Measurements from ENCODE around the gene LAMC2.

LAMC2 gene

DNA sequence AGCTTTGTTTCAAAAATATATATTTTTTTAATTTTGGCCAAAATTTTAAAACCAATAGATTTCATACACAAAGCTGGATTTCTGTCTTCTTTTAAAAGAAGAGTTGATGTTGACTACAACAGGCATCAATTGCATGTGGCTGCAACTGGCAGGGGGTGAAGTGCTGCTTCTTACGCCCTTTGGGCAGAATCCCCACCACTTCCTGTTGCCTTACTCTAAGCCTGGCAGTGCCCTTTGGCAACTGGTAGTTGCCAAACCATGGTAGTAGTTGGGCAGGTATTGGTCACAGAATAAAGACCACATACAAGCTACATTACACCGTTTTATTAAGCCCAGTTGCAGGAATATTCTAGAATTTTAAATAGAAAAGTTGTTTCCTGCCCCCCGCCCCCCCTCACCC, 17.0 kb downstream of the LAMC2 start:
- Histone ChIP-seq H3K18ac (ENCODE audit: low read length) (no peak overlapping the region), H3K79me1 (ENCODE audit: low read depth, low read length) (no peaks in the 10 kb centered on the region), H3K4ac (ENCODE audit: low read length) (no peak overlapping the region), H2AK5ac (ENCODE audit: low read depth, low read length) (no peak overlapping the region), H2AFZ (ENCODE audit: low read length) (no peak overlapping the region), H2BK5ac (ENCODE audit: low read length) (no peak overlapping the region), H3K23ac (ENCODE audit: low read depth, low read length, poor library complexity) (no peak overlapping the region), H3K4me1 (ENCODE audit: control insufficient read depth in 2 of 2, insufficient read depth in 1 of 2, low read depth in 1 of 2, low read length in 2 of 2) (peaks cover 0 to 7% of the 10 kb centered on the region in 2 donors), H3K27me3 (ENCODE audit: control insufficient read depth in 3 of 3, insufficient read depth in 3 of 3, low read depth in 1 of 3, low read length in 3 of 3) (no peaks in the 10 kb centered on the region), H3K9ac (ENCODE audit: low read depth, low read length, poor library complexity) (no peak overlapping the region), H4K8ac (ENCODE audit: low read depth, low read length) (no peak overlapping the region), H3K14ac (ENCODE audit: low read length) (no peak overlapping the region), H2BK15ac (ENCODE audit: low read length) (no peak overlapping the region), H2BK12ac (ENCODE audit: low read length) (no peak overlapping the region), H3K9me3 (replicated peaks in 1 of 2; ENCODE audit: control insufficient read depth in 2 of 2, insufficient read depth in 1 of 2, low read depth in 1 of 2, low read length in 2 of 2) (no peaks in the 10 kb centered on the region), H3K4me2 (ENCODE audit: insufficient read depth, low read length, poor library complexity, severe bottlenecking) (no peak overlapping the region), H4K91ac (ENCODE audit: low read depth, low read length, poor library complexity) (no peak overlapping the region), H3K27ac (replicated peaks; ENCODE audit: low read length) (no peak overlapping the region), H3K4me3 (ENCODE audit: low read length in 2 of 2) (no peak overlapping the region), H2BK120ac (ENCODE audit: low read depth, low read length) (no peak overlapping the region), H3K36me3 (replicated peaks in 1 of 2; ENCODE audit: control insufficient read depth in 2 of 2, insufficient read depth in 2 of 2, low read length in 2 of 2) (no peaks in the 10 kb centered on the region)
- DNase-seq (ENCODE audit: low spot score) = no peak
- no CpG with 5 or more reads among the region's 3 CpGs for WGBS, 2 donors (ENCODE audit: extremely low coverage in 2 of 2, insufficient read length in 2 of 2, insufficient replicate concordance in 1 of 2)

DNA sequence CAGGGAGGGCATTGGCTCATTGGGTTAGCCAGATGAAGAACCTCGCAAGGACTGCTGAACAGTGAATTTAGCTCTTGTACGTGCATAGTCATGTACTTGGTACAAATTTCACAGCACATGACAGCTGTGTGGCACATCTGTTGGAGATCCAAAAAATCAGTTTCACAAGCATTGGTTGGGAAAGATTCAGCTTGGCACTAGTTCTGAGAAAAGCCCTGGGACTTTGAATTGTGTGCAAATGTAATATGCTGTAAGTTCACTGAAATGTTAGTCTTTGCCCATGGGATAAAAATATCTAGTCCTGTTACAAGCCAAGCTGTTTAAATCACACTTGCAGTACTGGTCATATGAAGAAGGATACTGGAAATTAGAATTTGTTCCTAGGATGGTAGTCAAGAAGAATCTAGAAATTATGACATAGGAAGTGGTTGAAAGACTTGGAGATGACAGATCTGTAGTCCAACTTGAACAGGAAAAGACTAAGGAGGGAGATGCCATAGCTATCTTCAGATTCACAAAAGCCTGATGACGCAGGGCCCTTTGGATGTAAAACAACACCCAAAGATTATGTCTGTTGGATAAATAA, 19.2 kb downstream of the LAMC2 start:
- WGBS, 2 donors (ENCODE audit: extremely low coverage in 2 of 2, insufficient read length in 2 of 2, insufficient replicate concordance in 1 of 2) = no CpG with 5 or more reads among the region's 3 CpGs
- Histone ChIP-seq H3K36me3 (replicated peaks in 1 of 2; ENCODE audit: control insufficient read depth in 2 of 2, insufficient read depth in 2 of 2, low read length in 2 of 2) (no peaks in the 10 kb centered on the region), H3K23ac (ENCODE audit: low read depth, low read length, poor library complexity) (no peak overlapping the region), H3K9ac (ENCODE audit: low read depth, low read length, poor library complexity) (no peak overlapping the region), H2BK120ac (ENCODE audit: low read depth, low read length) (no peak overlapping the region), H3K9me3 (replicated peaks in 1 of 2; ENCODE audit: control insufficient read depth in 2 of 2, insufficient read depth in 1 of 2, low read depth in 1 of 2, low read length in 2 of 2) (no peaks in the 10 kb centered on the region), H3K4me3 (ENCODE audit: low read length in 2 of 2) (no peak overlapping the region), H3K14ac (ENCODE audit: low read length) (no peak overlapping the region), H2BK5ac (ENCODE audit: low read length) (no peak overlapping the region), H3K4me1 (ENCODE audit: control insufficient read depth in 2 of 2, insufficient read depth in 1 of 2, low read depth in 1 of 2, low read length in 2 of 2) (peaks cover 0 to 4% of the 10 kb centered on the region in 2 donors), H2AK5ac (ENCODE audit: low read depth, low read length) (no peak overlapping the region), H2BK12ac (ENCODE audit: low read length) (no peak overlapping the region), H2AFZ (ENCODE audit: low read length) (no peak overlapping the region), H3K18ac (ENCODE audit: low read length) (no peak overlapping the region), H3K4me2 (ENCODE audit: insufficient read depth, low read length, poor library complexity, severe bottlenecking) (no peak overlapping the region), H2BK15ac (ENCODE audit: low read length) (no peak overlapping the region), H3K4ac (ENCODE audit: low read length) (no peak overlapping the region), H3K27me3 (ENCODE audit: control insufficient read depth in 3 of 3, insufficient read depth in 3 of 3, low read depth in 1 of 3, low read length in 3 of 3) (no peaks in the 10 kb centered on the region), H4K91ac (ENCODE audit: low read depth, low read length, poor library complexity) (no peak overlapping the region), H3K27ac (replicated peaks; ENCODE audit: low read length) (no peak overlapping the region), H3K79me1 (ENCODE audit: low read depth, low read length) (no peaks in the 10 kb centered on the region), H4K8ac (ENCODE audit: low read depth, low read length) (no peak overlapping the region)
- no peak for DNase-seq (ENCODE audit: low spot score)

DNA sequence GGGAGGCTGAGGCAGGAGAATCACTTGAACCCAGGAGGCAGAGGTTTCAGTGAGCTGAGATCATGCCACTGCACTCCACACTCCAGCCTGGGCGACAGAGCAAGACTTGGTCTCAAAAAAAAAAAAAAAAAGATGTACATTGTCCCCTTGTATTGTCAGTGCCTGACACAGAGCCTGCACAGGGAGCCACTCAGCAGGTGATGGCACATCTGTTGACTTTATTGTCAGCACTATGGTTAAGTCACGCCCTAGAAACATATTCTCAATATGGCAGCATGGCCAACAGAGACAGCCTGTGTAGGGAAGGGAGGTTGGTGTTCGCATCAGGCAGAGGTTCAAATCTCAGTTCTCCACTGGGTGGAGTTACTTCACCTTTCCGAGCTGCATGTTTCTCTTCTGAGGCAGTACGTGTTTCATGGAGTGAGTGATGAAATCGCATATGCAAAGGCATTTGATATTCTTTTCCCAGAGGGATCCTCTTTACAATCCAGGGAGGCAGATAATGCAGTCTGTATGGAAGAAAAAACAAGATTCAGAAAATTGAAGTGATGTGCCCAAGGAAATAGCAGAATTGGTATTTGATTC, 20.6 kb downstream of the LAMC2 start:
- no peak overlapping the region for H3K14ac ChIP-seq (ENCODE audit: low read length)
- H4K91ac ChIP-seq (ENCODE audit: low read depth, low read length, poor library complexity) = no peak overlapping the region
- H3K18ac ChIP-seq (ENCODE audit: low read length) = no peak overlapping the region
- no peak overlapping the region for H3K27ac ChIP-seq (replicated peaks; ENCODE audit: low read length)
- H2AK5ac ChIP-seq (ENCODE audit: low read depth, low read length) = no peak overlapping the region
- no peak overlapping the region for H2BK15ac ChIP-seq (ENCODE audit: low read length)
- DNase-seq (ENCODE audit: low spot score) = no peak
- WGBS, 2 donors (ENCODE audit: extremely low coverage in 2 of 2, insufficient read length in 2 of 2, insufficient replicate concordance in 1 of 2) = no CpG with 5 or more reads among the region's 6 CpGs
- no peak overlapping the region for H4K8ac ChIP-seq (ENCODE audit: low read depth, low read length)
- no peak overlapping the region for H2BK120ac ChIP-seq (ENCODE audit: low read depth, low read length)
- no peak overlapping the region for H3K9ac ChIP-seq (ENCODE audit: low read depth, low read length, poor library complexity)
- H3K36me3 ChIP-seq (replicated peaks in 1 of 2; ENCODE audit: control insufficient read depth in 2 of 2, insufficient read depth in 2 of 2, low read length in 2 of 2) = no peaks in the 10 kb centered on the region
- H3K4ac ChIP-seq (ENCODE audit: low read length) = no peak overlapping the region
- no peak overlapping the region for H3K4me3 ChIP-seq (ENCODE audit: low read length in 2 of 2)
- H2AFZ ChIP-seq (ENCODE audit: low read length) = no peak overlapping the region
- H3K79me1 ChIP-seq (ENCODE audit: low read depth, low read length) = no peaks in the 10 kb centered on the region
- no peaks in the 10 kb centered on the region for H3K9me3 ChIP-seq (replicated peaks in 1 of 2; ENCODE audit: control insufficient read depth in 2 of 2, insufficient read depth in 1 of 2, low read depth in 1 of 2, low read length in 2 of 2)
- H3K23ac ChIP-seq (ENCODE audit: low read depth, low read length, poor library complexity) = no peak overlapping the region
- no peaks in the 10 kb centered on the region for H3K4me1 ChIP-seq (ENCODE audit: control insufficient read depth in 2 of 2, insufficient read depth in 1 of 2, low read depth in 1 of 2, low read length in 2 of 2)
- no peak overlapping the region for H2BK5ac ChIP-seq (ENCODE audit: low read length)
- H3K4me2 ChIP-seq (ENCODE audit: insufficient read depth, low read length, poor library complexity, severe bottlenecking) = no peak overlapping the region
- no peak overlapping the region for H2BK12ac ChIP-seq (ENCODE audit: low read length)
- H3K27me3 ChIP-seq (ENCODE audit: control insufficient read depth in 3 of 3, insufficient read depth in 3 of 3, low read depth in 1 of 3, low read length in 3 of 3) = no peaks in the 10 kb centered on the region

DNA sequence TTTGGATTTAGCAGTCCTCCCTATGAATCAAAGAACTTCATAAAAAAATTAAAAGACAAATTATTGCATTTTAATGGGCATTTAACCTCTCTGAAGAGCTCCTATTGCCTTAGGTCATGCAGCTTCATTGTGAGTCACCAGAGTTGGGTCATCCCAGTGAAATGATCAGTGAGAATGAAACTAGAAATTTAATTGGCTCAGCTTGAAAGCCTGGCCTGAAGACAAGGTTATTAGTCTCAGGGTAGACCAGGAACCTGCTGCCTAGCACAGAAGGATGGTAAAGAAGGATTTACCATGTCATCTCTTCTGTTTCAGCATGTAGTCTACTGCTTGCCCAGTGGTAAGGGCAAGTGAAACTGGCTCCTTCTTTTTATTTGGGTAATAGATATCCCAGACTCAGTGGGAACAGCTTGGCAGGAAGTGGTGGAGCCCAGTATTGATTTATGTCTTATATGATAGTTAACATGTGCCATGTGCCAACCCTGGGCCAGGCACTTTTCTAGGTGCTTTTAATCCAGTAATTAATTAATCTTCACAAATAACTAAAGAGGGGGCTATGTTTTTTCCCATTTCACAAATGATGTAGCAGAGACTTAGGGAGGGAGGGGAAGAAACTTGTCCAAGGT, 23.6 kb downstream of the LAMC2 start:
- DNase-seq (ENCODE audit: low spot score) = no peak
- no peak overlapping the region for H2BK5ac ChIP-seq (ENCODE audit: low read length)

More for the DNA sequence above, 23.6 kb downstream of the LAMC2 start:
- no peak overlapping the region for H2AFZ ChIP-seq (ENCODE audit: low read length)
- no peak overlapping the region for H3K27ac ChIP-seq (replicated peaks; ENCODE audit: low read length)
- no peak overlapping the region for H4K8ac ChIP-seq (ENCODE audit: low read depth, low read length)
- no peaks in the 10 kb centered on the region for H3K79me1 ChIP-seq (ENCODE audit: low read depth, low read length)
- H3K9me3 ChIP-seq (replicated peaks in 1 of 2; ENCODE audit: control insufficient read depth in 2 of 2, insufficient read depth in 1 of 2, low read depth in 1 of 2, low read length in 2 of 2) = no peaks in the 10 kb centered on the region
- H2BK12ac ChIP-seq (ENCODE audit: low read length) = no peak overlapping the region
- no peaks in the 10 kb centered on the region for H3K4me1 ChIP-seq (ENCODE audit: control insufficient read depth in 2 of 2, insufficient read depth in 1 of 2, low read depth in 1 of 2, low read length in 2 of 2)
- no peaks in the 10 kb centered on the region for H3K27me3 ChIP-seq (ENCODE audit: control insufficient read depth in 3 of 3, insufficient read depth in 3 of 3, low read depth in 1 of 3, low read length in 3 of 3)
- H3K18ac ChIP-seq (ENCODE audit: low read length) = no peak overlapping the region
- H2BK120ac ChIP-seq (ENCODE audit: low read depth, low read length) = no peak overlapping the region
- no peak overlapping the region for H4K91ac ChIP-seq (ENCODE audit: low read depth, low read length, poor library complexity)
- no peak overlapping the region for H3K23ac ChIP-seq (ENCODE audit: low read depth, low read length, poor library complexity)
- H3K14ac ChIP-seq (ENCODE audit: low read length) = no peak overlapping the region
- no peak overlapping the region for H3K4me2 ChIP-seq (ENCODE audit: insufficient read depth, low read length, poor library complexity, severe bottlenecking)
- no peak overlapping the region for H2AK5ac ChIP-seq (ENCODE audit: low read depth, low read length)
- H3K36me3 ChIP-seq (replicated peaks in 1 of 2; ENCODE audit: control insufficient read depth in 2 of 2, insufficient read depth in 2 of 2, low read length in 2 of 2) = no peaks in the 10 kb centered on the region
- no peak overlapping the region for H2BK15ac ChIP-seq (ENCODE audit: low read length)
- no peak overlapping the region for H3K4me3 ChIP-seq (ENCODE audit: low read length in 2 of 2)
- no peak overlapping the region for H3K4ac ChIP-seq (ENCODE audit: low read length)
- no peak overlapping the region for H3K9ac ChIP-seq (ENCODE audit: low read depth, low read length, poor library complexity)

Data from neuronal stem cell (in vitro differentiated cells).